DMS53 treated with DMSO at 0.1 percent for 48 hours (cell line): ENCODE results near the gene AMN.
"Not testable (repeated sequence)": the region's sequence is repeated elsewhere in the genome, so short reads cannot be mapped to it uniquely, and the experiment has no call there.

Experiments
- DNase-seq: peaks from one replicate; lab custom pipeline; 2025; ENCODE audit not compliant: unreplicated experiment; lab: John Stamatoyannopoulos, UW

AMN gene

DNA sequence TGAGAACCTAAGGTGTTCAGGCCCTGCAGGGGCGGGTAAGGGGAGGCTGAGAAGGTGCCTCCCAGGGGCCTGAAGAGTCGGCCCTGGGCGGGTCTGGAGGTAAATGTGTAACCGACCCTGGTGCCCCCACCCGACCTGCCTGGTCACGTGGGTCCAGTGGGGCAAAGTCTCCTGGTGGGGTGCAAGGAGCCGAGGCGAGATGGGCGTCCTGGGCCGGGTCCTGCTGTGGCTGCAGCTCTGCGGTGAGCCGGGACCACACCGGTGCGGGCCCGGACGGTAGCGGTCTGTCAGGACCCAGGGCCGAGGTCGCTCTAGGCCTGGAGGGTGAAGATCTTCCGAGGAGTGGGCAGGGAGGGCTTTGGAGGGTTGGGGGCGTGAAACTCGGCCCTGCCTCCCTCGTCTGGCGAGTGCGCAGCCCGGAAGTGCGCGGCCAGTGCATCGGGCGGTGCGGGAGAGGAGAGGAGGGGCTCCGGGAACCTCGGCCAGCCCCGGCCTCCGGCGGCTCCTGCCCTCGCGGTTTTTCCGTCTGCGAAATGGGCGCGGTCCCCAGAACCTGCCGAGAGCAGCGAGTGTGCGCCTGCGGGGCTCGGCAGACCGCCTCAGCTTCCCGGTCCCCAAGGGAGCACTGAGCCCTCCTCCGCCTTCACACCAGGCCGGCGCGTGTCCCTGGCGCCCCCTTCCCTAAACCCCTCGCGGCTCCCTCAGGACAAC is at the start of gene AMN:
AMN (plus strand) TSS at position 174 of the 711 bp plus-strand sequence; CDS start at position 200, 26 bp downstream.
- no peak for DNase-seq

DNA sequence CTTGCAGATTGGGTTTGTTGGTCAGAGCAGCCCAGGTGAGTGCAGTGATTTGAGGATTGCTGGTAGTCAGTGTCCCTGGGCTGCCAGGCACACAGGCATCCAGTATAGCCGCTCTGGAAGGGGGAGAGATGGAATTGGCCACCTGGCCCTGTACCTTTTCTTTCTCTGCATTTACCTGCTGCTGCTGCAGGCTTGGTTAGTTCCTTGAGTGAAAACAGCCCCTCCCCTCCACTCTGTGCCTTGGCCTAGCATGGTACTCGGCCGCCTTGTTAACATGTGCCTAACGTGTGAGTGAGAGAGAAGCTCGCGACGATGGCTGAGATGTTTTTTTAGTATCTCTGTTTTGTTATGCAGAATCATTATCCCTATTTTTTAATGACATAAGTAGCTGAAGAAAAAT is 49.3 kb upstream of the AMN start:
- DNase-seq: no peak

DNA sequence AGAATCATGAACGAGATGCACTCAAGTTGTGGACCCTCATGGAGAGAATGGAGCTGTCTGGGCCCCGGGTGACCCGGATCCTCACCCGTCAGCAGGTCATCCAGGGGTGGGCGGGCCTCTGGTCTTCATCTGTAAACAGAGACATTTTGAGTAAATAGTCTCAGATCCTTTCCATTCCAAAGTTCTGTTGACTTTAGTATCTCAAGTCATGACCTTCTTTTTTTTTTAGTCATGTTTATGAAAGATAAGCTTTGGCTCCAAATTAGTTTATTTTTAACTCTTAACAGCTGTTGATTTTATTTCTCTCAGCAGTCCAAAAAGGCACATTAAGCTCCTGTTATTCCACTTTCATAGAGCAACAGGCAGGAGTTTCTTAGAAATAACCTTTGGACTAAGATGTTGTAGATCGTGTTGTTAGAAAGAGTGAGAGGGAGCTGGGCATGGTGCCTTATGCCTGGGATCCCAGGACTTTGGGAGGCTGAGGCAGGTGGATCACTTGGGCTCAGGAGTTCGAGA is 48.9 kb upstream of the AMN start:
- no peak for DNase-seq

DNA sequence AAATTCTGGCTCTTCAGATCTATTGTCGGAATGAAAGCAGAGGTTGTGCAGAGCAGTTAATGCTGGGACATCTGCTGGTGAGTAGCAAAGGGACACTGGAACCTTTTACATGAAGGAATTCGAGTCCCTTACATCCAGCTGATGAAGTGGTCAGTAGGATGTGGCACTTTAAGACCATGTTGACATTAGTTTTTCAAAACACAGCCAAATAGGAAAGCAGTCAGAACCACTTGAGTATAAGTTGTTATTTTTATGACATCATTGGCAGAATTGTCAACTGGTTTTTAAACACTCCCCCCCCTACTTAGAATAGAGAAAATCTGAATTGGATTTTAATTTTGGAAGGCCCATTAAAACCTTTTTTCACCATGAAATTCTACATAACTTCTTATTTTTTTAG is 46.8 kb upstream of the AMN start:
- DNase-seq: peak; percentile 43

DNA sequence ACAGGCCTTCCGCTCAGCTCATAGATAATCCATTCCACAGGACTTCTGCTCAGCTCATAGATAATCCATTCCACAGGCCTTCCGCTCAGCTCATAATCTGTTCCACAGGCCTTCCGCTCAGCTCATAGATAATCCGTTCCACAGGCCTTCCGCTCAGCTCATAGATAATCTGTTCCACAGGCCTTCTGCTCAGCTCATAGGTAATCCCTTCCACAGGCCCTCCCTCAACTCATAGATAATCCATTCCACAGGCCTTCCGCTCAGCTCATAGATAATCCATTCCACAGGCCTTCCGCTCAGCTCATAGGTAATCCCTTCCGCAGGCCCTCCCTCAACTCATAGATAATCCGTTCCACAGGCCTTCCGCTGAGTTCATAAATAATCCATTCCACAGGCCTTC is 45.0 kb upstream of the AMN start:
- DNase-seq: not testable (repeated sequence)

DNA sequence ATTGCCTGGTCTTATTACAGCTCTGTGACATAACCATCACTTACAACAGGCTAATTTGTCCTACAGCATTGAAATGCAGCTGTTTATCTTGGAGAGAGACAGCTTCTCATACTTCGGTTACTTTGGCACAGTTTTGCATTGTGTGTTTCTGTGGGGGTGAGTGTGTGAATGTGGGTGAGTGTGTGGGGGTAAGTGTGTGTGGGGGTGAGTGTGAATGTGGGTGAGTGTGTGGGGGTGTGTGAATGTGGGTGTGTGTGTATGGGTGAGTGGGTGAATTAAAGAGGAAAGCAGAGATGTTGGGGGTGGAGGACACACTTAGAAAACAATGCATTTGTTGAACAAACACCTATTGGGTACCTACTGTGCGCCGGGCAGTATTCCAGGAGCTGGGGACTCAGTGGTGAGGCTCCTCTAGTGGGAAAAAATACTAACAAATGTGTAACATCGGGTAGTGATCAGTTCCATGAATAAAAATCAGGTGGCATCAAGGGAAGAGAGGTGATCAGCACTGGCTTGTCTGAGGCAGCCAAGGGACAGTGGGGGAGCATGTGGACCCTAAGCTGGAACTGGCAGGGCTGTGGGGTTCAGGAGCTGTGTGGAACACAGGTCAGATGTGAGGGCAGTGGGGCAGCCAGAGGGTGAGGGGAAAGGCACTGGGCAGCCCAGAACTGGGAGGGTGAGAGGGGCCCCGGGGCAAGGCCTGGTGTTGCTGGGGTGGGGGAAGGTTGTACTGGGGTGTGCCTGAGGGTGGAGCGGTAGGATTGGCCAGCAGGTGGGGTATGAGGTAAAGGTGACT is 44.1 kb upstream of the AMN start:
- DNase-seq: no peak

DNA sequence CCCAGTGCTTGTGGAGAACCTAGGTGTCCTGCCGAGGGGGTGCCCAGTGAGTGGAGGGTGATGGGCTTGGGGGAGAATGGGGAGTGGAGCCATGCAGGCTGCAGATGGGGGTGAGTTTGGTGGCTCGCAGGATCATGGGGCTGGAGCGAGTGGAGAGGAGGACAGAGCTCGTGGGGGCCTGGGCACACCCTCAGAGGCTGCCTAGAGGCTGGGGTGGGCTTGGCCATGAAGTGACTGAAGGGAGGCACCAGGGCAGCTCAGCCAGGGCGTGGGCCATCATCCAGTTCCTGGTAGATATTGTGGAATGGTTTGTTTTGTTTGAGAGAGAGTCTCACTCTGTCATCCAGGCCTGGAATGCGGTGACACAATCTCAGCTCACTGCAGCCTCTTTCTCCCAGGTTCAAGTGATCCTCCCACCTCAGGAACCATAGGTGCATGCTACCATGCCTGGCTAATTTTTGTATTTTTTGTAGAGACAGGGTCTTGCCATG is 43.4 kb upstream of the AMN start:
- DNase-seq: no peak

DNA sequence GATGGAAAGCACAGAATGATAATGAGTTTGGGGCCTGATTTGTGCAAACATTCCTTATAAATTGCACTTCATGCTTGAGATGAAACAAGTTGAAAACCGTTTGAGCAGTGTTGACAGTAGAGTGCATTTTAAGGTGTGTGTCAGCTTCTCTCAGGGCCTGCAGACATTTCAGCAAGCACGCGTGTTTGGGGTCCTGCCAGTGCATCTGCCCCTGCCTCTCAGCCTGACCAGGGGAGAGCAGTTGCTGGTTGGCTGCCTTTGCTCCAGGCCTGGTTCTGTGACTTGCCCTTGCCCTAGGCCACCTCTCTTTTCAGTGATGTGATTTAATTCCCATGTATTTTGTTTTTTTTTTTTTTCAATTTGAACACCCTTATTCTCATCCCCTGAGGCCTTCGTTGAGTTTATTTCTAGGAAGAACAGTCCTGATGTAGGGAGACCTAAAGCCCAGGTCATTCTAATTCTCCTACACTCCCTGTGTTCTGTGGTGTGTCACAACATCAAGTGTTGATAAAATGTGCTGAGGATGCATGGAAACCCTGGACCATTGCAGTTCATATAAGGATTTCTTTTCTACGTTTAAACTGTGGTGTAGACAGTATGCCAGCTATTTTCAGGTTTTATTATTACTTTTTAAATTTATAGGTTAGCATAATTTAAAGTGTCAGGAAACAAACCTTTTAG is 40.1 kb upstream of the AMN start:
- no peak for DNase-seq

GRCh38 chr14:102883089-102883541 is 39.3 kb upstream of the AMN start:
- DNase-seq: no peak

DNA sequence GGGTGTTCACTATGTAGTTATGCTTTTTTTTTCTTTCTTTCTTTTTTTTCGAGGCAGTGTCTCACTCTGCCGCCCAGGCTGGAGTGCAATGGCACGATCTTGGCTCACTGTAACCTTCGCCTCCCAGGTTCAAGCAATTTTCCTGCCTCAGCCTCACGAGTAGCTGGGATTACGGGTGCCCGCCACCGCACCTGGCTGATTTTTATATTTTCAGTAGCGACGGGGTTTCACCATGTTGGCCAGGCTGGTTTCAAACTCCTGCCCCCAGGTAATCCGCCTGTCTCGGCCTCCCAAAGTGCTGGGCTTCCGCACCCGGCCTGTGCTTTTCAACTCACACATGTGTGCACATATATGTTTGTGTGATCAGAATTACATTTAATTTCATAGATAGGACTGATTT is 38.9 kb upstream of the AMN start:
- no peak for DNase-seq

DNA sequence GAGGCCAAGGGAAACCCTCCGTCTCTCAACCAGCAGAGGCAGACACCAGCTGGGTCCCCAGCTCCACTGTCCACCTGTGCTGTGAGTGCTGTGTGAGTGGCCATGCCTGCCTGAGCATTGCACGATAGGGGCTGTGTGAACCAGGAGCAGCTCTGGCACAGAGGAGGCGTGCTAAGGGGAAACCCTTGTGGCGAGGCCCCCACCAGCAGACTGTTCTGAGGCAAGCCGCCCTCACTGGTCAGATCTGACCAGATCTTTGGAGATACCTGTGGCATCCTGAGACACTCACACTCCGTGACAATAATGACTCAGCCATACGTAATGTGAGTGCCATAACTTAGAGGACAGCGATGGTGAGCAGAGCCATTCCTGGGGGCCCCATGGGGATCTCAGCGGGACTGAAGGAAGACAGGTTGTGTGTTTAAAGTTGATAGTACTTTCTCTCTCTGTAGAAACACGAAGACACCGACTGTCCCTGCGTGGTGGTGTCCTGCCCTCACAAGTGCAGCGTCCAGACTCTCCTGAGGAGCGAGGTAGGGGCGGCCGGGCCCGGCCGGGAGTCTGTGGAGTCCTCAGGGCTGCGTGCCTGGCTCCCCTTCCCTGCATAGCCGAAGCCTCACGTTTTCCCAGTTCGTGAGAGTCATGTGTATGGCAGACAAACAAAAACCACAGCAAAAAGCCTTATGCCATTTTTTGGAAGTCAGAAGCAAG is 36.6 kb upstream of the AMN start:
- no peak for DNase-seq

DNA sequence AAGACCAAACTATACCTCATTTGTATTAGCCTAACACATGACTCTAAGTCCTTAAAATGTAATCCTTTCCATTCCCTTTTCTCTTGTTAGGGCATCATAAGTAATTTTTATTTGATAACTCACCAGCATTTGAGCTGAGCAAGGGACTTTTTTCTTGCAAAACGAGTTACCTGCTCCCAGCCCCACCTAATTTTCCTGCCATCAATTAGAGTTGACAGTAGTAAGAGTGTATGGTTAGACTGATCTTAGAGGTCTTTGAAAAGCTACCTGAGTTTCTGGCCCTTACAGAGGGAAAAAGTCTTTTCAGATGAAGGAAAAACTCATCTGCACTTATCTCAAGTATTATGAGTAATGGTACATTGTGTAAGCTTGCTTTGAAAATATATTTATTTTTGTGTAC is 33.7 kb upstream of the AMN start:
- DNase-seq: no peak

DNA sequence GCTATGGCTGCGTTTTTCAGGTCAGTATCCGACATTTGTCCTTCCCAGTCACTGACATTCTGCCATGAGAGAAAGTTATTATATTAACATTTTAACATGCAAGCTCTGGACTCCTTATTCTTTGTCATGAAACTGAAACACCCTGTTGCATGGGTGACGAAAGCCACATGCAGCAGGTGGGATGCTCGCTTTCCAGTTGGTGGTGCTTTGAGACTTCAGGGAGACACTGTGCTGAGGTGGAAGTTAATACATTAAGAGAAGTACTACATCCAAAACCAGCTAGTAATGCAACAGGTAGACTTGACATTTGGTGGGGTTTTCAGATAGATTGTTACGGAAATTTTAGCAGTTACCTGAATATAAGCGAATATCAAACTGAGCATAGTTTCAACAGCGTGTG is 32.8 kb upstream of the AMN start:
- no peak for DNase-seq

- no peak for DNase-seq
Measured at GRCh38 chr14:102891111-102891510, 31.4 kb upstream of the AMN start.

- DNase-seq: no peak
Measured at GRCh38 chr14:102891556-102891955, 30.9 kb upstream of the AMN start.

DNA sequence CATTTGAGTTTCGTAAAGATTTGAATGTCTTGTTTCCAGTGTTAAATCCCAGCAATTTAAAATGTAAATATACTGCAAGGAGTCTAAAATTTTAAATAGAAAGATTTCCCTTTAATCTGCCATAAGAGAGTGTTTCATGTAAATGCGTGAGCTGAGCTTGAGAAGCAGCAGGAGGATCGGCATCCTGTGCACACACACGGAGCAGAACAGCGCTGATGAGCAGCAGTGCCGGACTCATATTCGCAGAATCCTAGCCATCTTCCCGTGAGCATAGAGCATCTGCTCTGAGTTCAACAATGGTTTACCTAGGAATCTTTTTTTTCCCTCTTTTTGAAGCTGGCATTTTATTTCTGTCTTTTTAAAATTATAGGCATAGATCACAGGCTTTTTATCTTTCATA is 29.8 kb upstream of the AMN start:
- DNase-seq: no peak

DNA sequence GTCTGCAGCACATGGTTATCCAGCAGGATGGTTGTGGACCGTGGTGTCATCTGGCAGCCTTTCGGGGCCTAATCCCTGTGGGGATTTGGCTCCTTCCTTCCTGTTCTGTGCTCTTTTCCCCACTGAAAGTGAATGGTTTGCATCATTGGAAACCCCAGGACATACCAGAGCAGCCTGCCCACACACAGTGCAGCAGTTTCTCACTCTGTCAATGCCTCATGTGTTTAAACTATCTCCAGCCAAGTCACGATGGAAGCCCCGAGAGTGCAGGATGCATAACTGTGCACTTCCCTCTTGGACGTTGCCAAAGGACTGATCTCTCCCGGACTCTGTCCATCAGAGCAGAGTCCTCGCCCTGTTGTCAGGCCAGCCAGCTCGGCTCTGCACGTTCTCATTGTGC is 29.0 kb upstream of the AMN start:
- DNase-seq: no peak

- not testable (repeated sequence) for DNase-seq
Measured at GRCh38 chr14:102896735-102897134, 25.7 kb upstream of the AMN start.

- no peak for DNase-seq
Measured at GRCh38 chr14:102897299-102898027, 25.0 kb upstream of the AMN start.

- no peak for DNase-seq
Measured at GRCh38 chr14:102898298-102898697, 24.2 kb upstream of the AMN start.
